T-helper 2 cell (primary cell): ENCODE data around the gene ATP10A.
"Not testable (repeated sequence)": the region's sequence is repeated elsewhere in the genome, so short reads cannot be mapped to it uniquely, and the experiment has no call there.

Source experiments
- DNase-seq, 5 experiments: peaks; one replicate each; pipeline versions ENCODE4 v3.0.0 to v3.0.0-alpha.2; 2012 to 2022

ATP10A gene

DNA sequence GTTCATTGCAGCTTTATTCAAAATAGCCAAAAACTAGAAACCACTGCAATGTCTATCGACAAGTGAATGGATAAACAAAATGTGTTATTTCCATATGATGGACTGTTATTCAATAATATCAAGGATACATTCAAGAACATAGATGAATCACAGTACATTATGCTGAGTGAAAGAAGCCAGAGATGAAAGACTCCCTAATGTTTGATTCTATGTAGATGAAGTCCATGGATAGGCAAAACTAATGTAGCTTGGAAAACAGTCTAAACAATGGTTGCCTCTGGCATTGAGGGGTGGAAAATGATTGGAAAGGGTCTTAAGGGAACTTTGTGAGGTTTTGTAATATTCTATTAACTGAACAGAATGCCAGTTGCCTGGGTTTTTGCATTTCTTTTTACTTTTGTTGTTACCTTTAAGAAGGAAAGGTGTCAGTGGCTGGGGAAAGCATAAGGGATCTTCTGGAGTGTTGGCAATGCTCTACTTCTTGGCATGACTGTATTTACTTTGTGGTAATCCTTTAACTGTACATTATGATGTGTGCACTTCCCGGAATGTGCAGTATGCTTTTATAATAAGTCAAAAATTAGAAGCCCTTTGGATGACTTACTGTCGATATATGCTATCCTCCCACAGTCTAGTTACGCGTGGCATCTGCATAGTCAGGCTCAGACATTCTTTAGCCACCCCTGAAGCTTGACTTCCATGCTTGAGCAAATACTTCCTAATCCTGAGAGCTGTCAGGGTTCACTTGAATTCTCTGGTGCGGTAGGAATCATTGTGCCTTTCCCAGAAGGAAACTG, 20.5 kb upstream of the ATP10A start:
- no peak for DNase-seq

DNA sequence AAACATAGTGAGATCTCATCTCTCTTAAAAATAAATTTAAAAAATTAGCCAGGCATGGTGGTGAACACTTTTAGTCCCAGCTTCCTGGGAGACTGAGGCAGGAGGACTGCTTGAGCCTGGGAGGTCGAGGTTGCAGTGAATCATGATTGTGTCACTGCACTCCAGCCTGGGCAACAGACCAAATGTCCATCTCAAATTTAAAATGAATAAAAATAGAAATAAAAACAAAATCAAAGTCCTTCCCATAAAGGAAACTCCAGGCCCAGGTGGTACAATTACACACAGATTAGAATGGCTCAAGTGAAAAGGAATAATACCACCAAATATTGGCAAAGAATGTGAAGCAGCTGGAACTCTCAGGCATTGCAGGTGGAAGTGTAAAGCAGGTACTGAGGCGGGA, 19.3 kb upstream of the ATP10A start:
- no peak for DNase-seq

DNA sequence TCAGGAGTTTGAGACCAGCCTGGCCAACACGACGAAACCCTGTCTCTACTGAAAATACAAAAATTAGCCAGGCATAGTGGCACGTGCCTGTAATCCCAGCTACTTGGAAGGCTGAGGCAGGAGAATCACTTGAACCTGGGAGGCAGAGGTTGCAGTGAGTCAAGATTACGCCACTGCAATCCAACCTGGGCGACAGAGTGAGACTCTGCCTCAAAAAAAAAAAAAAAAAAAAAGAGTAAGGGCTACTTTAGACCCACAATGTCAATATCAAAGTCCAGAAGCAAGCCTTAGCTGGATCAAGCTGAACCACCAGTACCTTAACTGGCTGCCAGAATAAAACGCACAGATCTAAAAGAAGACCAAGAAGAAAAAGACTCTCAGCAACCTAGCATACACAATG, 17.8 kb upstream of the ATP10A start:
- not testable (repeated sequence) for DNase-seq

DNA sequence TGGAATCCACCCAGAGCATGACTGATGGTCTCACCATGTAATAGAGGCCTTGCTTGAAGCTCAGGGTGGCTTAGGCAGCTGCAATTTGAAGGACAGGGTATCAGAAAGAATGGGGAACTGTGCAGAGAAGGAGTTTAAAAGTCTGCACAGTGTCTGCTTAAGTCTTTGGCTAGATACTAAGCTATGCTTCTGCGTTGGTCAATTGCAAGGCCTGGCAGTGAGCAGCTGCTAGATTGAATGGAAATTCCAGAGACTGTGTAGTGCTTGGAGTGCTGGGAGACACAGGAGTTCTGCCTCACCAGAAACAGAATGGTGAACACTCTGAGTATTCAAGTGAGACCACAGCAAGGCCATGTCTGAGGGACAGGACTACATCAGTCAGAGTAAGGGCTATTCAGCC, 17.3 kb upstream of the ATP10A start:
- DNase-seq, result no peak

DNA sequence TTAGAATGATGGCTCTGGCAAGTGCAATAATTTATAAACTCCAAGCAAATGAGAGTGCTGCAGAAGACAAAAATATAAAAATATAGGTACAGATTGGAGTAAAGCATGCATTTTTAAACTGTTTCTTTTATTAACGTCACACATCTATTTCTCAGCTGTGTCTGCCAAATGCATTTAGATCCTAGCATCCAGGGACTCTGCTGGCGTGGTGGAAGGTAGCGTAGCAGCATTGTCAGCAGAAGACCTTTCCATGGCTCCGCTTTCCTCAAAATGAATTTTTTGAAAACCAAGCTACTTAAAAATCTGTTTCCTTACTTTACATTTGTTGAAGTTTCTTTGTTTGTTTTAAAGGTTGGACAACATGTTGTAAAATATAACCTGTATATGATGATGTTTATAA, 16.3 kb upstream of the ATP10A start:
- DNase-seq, result no peak

DNA sequence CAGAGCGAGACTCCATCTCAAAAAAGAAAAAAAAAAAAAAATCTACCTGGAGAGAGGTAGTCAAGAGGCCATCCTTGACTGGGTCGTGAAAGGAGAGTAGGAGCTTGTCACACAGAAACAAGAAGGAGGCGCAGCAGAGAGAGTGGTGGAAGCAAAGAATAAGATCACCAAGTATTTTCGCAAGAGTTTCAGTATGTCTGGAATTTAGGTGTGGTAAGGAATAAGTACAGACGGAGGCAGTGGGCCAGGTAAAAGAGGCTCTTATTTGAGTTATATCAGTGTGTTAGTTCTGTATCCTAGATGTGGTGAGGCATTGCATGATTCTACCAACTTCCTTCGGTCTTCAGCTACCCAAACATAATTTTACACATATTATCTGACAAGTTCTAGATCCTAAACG, 14.6 kb upstream of the ATP10A start:
- DNase-seq, result no peak

DNA sequence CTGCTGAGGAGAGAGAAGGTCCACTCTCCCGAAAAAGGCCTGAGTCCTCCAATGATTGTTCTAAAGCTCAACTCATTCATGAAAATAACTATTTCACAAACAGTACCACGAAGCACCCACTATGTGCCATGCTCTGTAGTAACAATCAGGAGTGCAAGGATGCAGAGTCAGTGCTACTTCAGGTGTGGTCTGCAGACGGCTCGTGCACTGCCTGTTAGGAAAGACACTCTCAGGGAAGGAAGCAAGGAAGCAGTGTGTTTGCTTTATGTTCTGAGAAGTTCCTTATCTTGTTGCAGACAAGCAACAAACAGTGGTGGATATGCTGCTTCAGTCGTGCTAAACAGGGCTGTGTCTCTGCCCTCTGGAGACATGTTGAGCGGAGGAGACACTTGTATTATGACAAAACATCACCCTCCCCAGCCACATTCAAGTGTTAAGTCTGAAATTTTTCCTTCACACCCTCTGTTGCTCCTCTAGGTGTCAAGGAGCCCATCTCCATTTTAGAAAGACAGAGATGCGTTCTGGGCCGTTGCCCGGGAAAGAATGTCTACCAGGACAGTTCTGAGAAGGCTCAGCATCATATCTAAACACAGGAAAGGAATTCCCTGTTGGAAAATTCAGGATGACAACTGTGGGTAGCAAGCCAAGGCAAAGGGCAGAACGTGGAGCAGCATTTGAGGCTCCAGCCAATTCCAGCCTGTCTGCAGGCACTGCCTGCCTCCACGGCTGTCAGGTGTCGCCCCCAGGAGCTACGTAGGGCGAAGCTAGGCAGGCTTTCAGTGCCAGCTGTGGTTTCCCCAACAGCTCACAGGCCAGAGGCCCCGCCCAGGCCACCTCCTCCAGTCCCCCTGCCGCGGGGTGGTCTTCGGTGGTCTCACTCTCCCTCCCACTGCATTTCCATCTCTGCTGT, 13.4 kb upstream of the ATP10A start:
- DNase-seq, result no peak

DNA sequence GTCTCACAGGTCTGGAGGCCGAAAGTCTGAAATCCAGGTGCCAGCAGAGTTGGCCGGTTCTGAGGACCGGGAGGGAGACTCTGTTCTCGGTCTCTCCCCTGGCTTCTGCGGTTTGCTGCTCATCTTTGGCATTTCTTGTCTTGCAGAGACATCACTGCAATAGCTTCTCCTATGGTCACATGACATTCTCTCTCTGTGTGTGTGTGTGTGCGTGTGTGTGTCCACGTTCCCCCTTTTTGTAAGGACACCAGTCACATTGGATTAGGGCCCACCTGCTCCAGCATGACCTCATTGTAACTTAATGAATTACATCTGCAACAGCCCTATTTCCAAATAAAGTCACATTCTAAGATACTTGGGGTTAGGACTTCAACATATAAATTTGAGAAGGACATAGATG, 12.4 kb upstream of the ATP10A start:
- no peak for DNase-seq

DNA sequence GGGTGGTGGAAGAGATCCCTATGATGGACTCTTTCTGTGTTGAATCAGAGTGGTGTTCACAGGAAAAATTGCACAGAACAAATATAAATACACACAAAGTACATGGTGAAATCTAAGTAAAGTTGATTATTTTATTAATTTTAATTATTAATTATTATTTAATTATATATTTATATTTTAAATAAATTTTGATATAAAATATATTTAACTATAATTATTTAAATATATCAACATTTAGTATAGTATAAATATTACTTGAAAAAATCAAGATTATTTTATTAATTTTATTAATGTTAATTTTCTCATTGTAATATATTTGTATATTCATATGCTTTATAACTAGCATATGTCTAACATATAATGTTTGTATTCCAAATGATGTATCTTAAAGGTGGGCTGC, 11.3 kb upstream of the ATP10A start:
- no peak for DNase-seq

DNA sequence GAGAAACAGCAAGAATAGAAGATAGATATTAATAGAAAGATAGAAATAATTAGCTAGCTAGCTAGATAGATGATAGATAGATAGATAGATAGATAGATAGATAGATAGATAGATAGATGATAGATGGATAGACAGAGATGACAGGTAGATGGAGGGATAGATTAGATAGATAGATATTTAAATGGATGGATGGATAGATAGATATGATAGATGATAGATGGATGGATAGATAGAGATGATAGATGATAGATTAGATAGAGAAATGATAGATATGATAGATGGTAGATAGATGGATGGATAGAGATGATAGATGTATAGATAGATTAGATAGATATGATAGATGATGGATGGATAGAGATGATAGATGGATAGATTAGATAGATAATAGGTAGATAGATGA, 8.3 kb upstream of the ATP10A start:
- DNase-seq, result no peak

DNA sequence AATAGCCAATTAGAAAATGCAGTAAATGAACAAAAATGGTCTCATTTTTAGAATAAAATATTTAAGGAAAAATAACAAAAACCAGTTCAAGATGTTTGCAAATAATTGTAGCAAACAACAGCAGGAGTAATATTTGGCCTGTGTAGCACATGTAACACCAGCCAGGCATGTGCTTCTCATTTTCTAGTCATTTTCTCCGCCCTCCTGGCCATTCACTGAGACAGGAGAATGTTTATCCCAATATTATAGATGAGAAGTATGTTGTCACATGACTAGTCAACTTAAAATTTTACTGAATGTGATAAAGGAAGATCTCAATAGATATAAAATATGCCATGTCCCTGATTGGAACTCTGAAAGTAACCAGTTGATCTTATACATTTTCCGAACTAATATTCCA, 7.8 kb upstream of the ATP10A start:
- DNase-seq, result no peak

DNA sequence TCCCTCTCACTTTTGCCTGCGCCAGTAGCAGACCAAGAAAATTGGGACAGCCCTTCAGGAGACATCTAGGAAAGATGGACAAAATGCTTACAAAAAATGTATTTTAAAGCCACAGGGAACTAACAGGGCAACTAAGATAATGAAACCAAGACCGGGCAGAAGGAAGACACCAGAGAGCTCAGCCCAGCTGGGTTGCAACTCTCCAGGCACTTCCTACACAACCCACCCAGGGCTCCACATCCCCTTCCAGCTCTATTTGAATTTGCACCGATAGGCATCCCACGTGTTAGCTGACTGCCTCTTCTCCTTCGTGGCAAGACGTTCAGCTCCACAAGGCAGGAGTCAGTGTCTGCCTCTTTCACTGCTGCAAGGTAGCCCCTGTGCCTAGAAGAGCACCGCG, 6.6 kb upstream of the ATP10A start:
- DNase-seq, result no peak

DNA sequence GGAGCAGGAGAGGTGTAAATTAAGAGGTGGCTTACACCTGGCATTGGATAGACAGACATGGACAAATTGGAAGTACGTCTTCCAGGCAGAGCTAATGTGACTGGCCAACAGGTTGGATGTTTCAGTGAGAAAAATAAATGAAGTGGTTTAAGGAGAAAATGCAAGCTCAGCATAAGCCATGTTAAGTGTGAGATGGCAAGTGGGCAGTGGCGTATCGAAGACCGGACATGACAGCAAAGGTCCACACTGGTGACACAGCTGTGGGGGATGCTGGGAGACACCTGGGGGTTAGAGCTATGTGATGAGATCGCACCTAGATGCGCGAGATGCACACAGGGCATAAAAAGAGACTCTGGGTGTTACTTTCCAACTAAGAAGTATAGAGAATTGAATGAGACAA, 3.7 kb upstream of the ATP10A start:
- DNase-seq, result no peak

DNA sequence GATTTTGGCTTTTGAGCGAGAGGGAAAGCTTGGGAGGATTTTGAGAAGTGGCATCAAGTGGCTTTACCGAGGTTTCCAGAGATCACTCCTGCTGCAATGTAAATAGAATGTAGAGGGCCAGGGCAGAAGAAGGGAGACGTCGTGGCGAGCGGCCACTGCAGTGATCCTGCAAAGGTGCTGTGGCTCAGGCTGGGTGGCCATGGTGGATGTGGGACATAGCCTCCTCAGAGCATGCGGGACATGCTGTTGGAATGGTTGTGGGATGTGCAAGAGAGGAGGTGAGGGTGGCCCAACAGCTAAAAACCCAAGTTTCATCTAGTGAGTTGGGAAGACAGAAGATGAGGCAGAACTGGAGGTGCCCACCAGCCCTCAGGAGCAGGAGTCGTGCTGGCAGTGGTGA, 3.1 kb upstream of the ATP10A start:
- no peak for DNase-seq

DNA sequence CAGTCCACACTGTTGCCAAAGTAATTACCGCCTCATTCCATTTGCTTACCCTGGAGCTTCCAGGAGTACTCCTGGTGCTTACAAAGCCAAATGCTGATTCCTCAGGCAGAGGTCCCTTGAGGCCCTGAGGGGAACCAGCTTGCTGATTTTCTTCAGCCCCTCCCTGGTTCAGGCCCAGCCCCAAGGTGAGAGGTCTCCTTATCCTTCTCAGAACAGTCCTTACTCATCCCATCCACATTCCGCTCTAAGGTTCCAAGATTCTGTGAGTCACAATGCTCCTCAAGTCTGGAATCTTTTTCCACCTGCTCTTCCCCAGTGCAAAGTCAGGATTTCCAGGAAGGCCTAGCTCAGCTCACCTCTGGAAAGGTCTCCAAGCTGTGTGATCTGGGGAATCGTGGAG, 1.8 kb upstream of the ATP10A start:
- DNase-seq, result no peak

DNA sequence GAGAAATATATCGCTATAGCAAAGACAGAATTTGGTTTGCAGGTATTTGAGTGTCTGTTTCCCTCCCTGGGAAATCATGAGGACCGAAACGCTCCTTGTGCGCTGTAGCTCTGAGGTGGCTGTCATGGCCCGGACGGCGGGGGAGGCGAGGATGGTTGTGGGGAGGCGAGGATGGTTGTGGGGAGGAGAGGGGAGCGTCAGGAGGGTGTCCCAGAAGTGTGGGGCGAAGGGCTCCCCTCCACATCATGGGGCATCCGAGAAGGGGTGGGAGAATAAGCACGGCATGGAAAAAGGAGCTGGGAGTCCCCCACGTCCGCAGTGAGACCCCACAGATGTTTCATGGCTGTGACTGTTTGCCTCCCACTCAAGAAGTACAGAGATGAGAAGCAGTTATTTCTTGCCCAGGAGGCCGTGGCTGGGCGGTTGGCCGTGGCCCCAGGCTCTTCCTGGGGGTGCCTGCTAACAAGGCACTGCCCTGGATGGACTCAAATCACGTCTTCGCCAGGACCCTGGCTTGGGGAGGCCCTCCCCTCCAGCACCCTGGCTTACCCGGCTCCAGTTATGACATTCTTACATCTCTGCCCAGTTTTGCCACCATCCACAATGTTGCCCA, 947 bp upstream of the ATP10A start:
- DNase-seq, result no peak

DNA sequence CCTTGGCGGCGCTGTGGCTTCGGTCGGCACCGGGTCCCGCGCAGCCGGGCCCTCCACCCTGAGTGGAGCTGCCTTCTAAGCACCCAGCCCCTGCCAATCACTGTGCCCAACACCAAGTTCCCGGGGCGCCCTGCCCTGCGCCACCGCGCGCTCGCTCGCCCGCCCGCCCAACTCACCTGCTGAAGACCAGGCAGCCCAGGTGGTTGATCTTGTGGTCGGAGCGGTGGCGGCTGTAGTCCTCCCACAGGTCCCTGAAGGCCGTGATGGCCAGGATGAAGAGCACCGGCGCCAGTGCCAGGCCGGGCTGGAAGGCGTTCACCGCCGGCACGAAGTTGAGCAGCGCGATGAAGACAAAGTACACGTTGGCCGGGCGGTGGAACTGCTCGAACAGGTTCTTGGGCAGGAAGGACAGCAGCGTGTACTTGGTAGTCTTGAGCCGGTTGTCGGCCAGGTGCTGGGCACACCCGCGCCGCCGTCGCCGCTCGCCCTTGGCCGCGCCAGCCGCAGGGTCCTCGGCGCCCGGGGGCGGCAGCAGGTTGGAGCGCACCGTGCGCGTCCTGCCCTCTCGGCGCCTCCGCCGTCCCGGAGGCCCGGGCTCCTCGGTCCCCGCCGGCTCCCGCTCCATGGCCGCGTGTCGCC, 536 bp downstream of the ATP10A start:
- peak in 3 of 5 experiments; percentile 24 to 60 (median 37) for DNase-seq

DNA sequence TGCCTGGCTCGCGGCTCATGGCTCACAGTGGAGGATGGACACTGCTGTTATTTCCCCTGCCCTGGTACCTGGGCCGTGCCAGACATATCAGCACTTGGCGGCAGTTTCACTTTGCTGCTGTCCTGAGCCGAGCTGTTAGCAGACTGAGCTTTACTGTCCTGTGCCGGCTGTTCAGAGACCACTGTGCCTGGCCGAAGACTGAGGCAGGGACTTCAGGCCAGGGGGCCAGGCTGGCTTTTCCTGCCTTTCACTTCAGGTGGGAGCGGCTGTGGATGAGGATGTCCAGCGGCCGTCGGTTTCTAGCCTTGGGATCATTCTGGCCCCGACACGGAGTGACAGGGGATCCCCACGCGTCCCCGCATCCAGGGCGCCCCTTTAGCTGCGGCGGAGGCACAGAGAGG, 1.1 kb downstream of the ATP10A start:
- DNase-seq, result peak in 2 of 5 experiments; percentile 14 to 27

DNA sequence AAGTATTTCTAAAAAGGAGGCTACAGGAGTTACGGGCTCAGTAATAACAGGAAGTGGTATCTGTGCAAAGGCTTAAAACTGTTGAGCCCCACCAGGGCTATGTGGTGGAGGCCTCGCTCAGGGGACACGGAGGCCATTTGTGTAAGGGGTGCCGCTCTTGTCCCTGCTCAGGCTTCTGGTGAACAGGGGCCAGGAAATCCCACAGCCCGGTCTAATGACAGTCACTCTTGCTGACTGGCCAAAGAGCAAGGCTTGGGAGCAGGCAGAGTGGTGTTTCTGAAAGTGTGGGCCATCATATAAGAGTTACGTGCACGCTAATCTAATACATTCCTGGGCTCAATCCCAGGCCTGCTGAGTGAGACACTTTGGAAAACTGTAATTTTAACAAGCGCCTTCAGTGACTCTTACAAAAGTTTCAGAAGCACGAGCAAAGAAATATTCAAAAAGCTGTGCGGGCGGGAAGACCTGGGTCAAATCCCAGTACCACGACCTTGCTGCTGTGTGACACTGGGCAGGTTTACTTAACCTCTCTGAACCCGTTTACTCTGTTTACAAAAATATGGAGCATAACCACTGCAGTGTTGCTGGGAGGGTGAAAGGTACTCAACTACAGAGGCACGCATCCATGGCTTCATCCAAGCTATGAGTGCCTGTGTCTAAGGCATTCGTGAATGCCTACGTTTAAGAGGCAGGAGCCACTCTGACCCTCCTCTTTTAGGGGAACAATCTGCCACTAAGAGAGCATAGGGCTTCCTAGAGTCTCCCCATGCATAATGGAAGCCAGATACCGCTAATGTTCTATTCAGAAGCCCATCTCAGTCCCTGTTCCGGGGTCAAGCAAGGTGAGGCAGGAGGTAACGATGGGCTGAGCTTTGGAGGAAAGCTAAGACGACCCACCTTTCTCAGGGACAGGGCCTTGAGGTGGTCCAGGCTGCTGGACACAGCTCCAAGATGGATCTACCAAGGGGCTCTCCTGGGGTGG, 2.0 kb downstream of the ATP10A start:
- peak in 2 of 5 experiments; percentile 14 to 75 for DNase-seq

DNA sequence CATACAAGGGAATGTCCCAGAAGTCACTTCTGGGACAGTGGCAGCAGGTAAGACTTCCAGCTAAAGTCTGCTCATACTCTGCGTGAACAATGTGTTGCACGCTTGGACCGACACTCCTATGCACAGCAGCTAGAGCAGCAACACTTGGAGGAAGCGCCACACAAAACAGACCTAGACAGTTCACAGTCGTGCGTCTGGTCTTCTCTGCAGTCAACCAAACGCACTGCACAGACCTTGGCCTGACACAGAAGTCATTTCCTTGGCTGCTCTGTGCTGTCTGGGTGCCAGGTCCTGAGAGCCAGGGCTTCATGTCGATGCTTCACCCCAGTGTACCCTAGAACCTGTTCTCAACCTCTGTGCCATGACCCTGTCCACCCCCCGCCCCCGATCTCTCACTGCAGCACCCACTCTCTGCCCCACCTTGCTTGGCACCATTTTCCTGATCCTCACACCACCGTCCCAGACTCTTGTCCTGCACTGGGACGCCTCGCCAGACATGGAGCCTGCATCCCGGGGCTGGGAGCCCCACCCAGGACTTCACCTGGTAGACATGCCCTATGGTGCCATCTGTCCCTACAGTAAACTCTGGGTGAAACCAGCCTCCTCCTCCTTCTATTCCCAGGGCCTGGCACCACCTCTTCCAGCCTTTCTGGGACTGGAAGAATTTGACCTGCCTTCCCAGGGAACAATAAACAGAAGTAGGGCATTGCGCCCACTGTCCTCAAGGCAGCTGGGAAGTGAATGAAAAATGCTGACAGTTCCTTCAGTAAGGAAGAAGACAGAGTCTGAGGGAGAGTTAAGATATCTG, 3.1 kb downstream of the ATP10A start:
- peak in 2 of 5 experiments; percentile 32 to 70 for DNase-seq
